Endothelial cell of umbilical vein (primary cell): ENCODE results near the gene PIM3. TPM values are rescaled to one million over a fixed set of nuclear protein-coding genes. Genes with fewer than 3 reads are reported as not detected.
A peak's percentile ranks its signal among the peaks of the same experiment; 100 is the strongest.

Experiments
- BruUV-seq: library from RNA; stranded (reverse); fragments of 400-500 nt; replicated peaks from 2 replicates; lab custom pipeline; 2021; lab: Mats Ljungman, UMichigan
- CTCF ChIA-PET: fragments of 300-600, 350-600 bp; sonication (Branson Sonifier 250); formaldehyde crosslinking; loops from one replicate; lab custom pipeline; 2021; ENCODE audit warnings: antibody characterized with exemption, inconsistent platforms; lab: Charles Lee
- POLR2A ChIA-PET: fragments of 300-600, 350-600 bp; sonication (Branson Sonifier 250); formaldehyde crosslinking; loops from one replicate; lab custom pipeline; 2021; ENCODE audit warnings: antibody characterized with exemption, inconsistent platforms; lab: Charles Lee
- DNase-seq: peaks from one replicate; pipeline ENCODE4 v3.0.0-alpha.2; 2011; ENCODE audit warnings: low read depth, low spot score
- FAIRE-seq: peaks from 2 replicates; lab custom pipeline; 2011; peaks lifted over from hg19 to GRCh38; lab: Jason Lieb, UNC
- H2AFZ ChIP-seq: 2 replicates; pipeline ENCODE4 v1.6.0; 2012; ENCODE audit warnings: low read depth, low read length, control low read depth, inconsistent platforms
- H3K27ac ChIP-seq: 2 replicates; pipeline ENCODE4 v1.5.1; 2011; ENCODE audit warnings: low read depth, mild to moderate bottlenecking, control low read depth, low read length, moderate library complexity; ENCODE audit not compliant: insufficient read depth
- H3K27me3 ChIP-seq, 2 experiments: 2 replicates each; pipeline versions ENCODE4 v1.6.0 to v1.6.1; 2011; ENCODE audit warnings: low read length in 2 of 2, mixed read lengths in 1 of 2; ENCODE audit not compliant: control insufficient read depth in 2 of 2, insufficient read depth in 2 of 2
- H3K36me3 ChIP-seq, 2 experiments: 2 replicates in 1 of 2; 3 replicates in 1 of 2; pipeline ENCODE4 v1.5.1; 2011; ENCODE audit warnings: low read length in 2 of 2, mild to moderate bottlenecking in 1 of 2, moderate library complexity in 1 of 2; ENCODE audit not compliant: control insufficient read depth in 2 of 2, insufficient read depth in 2 of 2; ENCODE audit errors: extremely low read depth in 1 of 2
- H3K4me1 ChIP-seq: 3 replicates; pipeline ENCODE4 v1.5.1; 2011; ENCODE audit warnings: mild to moderate bottlenecking, low read length; ENCODE audit not compliant: control insufficient read depth, insufficient read depth; ENCODE audit errors: extremely low read depth
- H3K4me2 ChIP-seq: 2 replicates; pipeline ENCODE4 v1.6.1; 2011; ENCODE audit warnings: low read length, control low read depth, mixed read lengths; ENCODE audit not compliant: insufficient read depth
- H3K4me3 ChIP-seq, 3 experiments: fragments of 200-600 bp in 1 of 3; sonication (generic), shearing (Covaris generic) in 1 of 3; replicated peaks in 1 of 3; 2 replicates each; pipeline ENCODE4 v1.5.1; 2011 to 2016; ENCODE audit warnings: control low read depth in 3 of 3, low read length in 3 of 3, mild to moderate bottlenecking in 2 of 3, inconsistent platforms in 1 of 3, low read depth in 1 of 3, moderate library complexity in 1 of 3; ENCODE audit not compliant: insufficient read depth in 1 of 3
- H3K79me2 ChIP-seq: 2 replicates; pipeline ENCODE4 v1.6.0; 2012; ENCODE audit warnings: low read length, inconsistent platforms; ENCODE audit not compliant: control insufficient read depth, insufficient read depth
- H3K9ac ChIP-seq: replicated peaks from 2 replicates; pipeline ENCODE3; 2011; ENCODE audit warnings: low read length, control low read depth; ENCODE audit not compliant: insufficient read depth; ENCODE audit errors: extremely low read depth
- H3K9me1 ChIP-seq: replicated peaks from 3 replicates; pipeline ENCODE4 v1.6.0; 2011; ENCODE audit warnings: mild to moderate bottlenecking, low read length; ENCODE audit not compliant: control insufficient read depth, insufficient read depth; ENCODE audit errors: extremely low read depth
- H3K9me3 ChIP-seq: replicated peaks from 2 replicates; pipeline ENCODE4 v1.5.1; 2012; ENCODE audit warnings: low read length, inconsistent platforms; ENCODE audit not compliant: control insufficient read depth, insufficient read depth
- H4K20me1 ChIP-seq: replicated peaks from 2 replicates; pipeline ENCODE3; 2011; ENCODE audit warnings: mild to moderate bottlenecking, low read length; ENCODE audit not compliant: control insufficient read depth, insufficient read depth; ENCODE audit errors: extremely low read depth
- CTCF ChIP-seq, 2 donors: IDR thresholded peaks; 1 replicate in 1 of 2; 2 replicates in 1 of 2; pipeline ENCODE4 v1.5.1; 2011; ENCODE audit warnings: low read length in 2 of 2, mild to moderate bottlenecking in 2 of 2, moderate library complexity in 2 of 2, control low read depth in 1 of 2, inconsistent platforms in 1 of 2, low read depth in 1 of 2; ENCODE audit not compliant: insufficient read depth in 1 of 2; ENCODE audit errors: extremely low read depth in 1 of 2
- EZH2 ChIP-seq: IDR thresholded peaks from 2 replicates; pipeline ENCODE4 v1.6.1; 2012; ENCODE audit warnings: borderline replicate concordance, low read depth, mild to moderate bottlenecking, moderate library complexity, low read length, inconsistent platforms; ENCODE audit not compliant: severe bottlenecking
- FOS ChIP-seq: IDR thresholded peaks from 2 replicates; pipeline ENCODE4 v1.6.1; 2011; ENCODE audit warnings: mild to moderate bottlenecking, low read length, moderate library complexity, borderline replicate concordance; ENCODE audit not compliant: insufficient read depth
- GATA2 ChIP-seq: IDR thresholded peaks from 2 replicates; pipeline ENCODE4 v1.7.0; 2011; ENCODE audit warnings: low read depth, mild to moderate bottlenecking, moderate library complexity, mixed read lengths, low read length; ENCODE audit not compliant: insufficient read length, insufficient read depth
- JUN ChIP-seq: IDR thresholded peaks from 2 replicates; pipeline ENCODE4 v1.6.1; 2011; ENCODE audit warnings: borderline replicate concordance, low read depth; ENCODE audit not compliant: insufficient read length, insufficient read depth
- MYC ChIP-seq: IDR thresholded peaks from one replicate; pipeline ENCODE4 v1.6.1; 2011; ENCODE audit warnings: mild to moderate bottlenecking, low read depth, low read length
- POLR2A ChIP-seq: IDR thresholded peaks from 2 replicates; pipeline ENCODE4 v1.6.1; 2012; ENCODE audit warnings: low read depth, mild to moderate bottlenecking, control low read depth, low read length
- POLR2AphosphoS5 ChIP-seq: IDR thresholded peaks from 2 replicates; pipeline ENCODE4 v1.6.1; 2012; ENCODE audit warnings: low read depth, mild to moderate bottlenecking, control low read depth, low read length, moderate library complexity; ENCODE audit not compliant: insufficient read depth
- dilution Hi-C: fragments of 300-500 bp; cut with MboI; formaldehyde crosslinking; loops from one replicate; pipeline ENCODE4 v1.15.0; 2019; ENCODE audit warnings: low sequenced_read_pairs; ENCODE audit not compliant: extremely low pct_ligation_motif_present
- intact Hi-C: fragments of 100-400 bp; cut with micrococcal nuclease; formaldehyde crosslinking; loops from one replicate; pipeline ENCODE4 v1.10.0; 2022
- polyA plus RNA-seq, 4 experiments: library from polyadenylated mRNA; depleted of rRNA in 3 of 4; stranded (reverse) in 3 of 4; unstranded in 1 of 4; fragments of >200 nt; gene quantifications; 2 replicates each; pipeline versions ENCODE4 v1.2.1 to v1.2.3, GENCODE V29; 2011 to 2012; ENCODE audit warnings: missing spikeins in 1 of 4
- total RNA-seq: library from RNA; stranded (reverse); gene quantifications from 2 replicates; pipeline ENCODE4 v1.2.3, GENCODE V29; 2021

Gene PIM3
- total and polyA plus RNA-seq, 2 donors (not counting 3 experiments of a cell fraction or from before 2014, with no cell fraction given): 131 to 185 TPM

- Histone ChIP-seq H3K36me3 (peaks cover 19 to 34% of the 10 kb centered on the region in 2 experiments), H3K4me1 (peaks cover 27% of the 10 kb centered on the region), H4K20me1 (no peaks in the 10 kb centered on the region), H3K79me2 (peaks cover 47% of the 10 kb centered on the region), H2AFZ (no peak overlapping the region), H3K9me3 (no peaks in the 10 kb centered on the region), H3K9me1 (no peaks in the 10 kb centered on the region), H3K9ac (peak overlapping the region; percentile 94), H3K27me3 (no peaks in the 10 kb centered on the region), H3K27ac (peak overlapping the region; percentile 92), H3K4me3 (peak overlapping the region; percentile 11 to 80 (median 64)), H3K4me2 (peak overlapping the region; percentile 64)
- POLR2A ChIA-PET: no interaction called here
- TF ChIP-seq EZH2: no peak
- TF ChIP-seq FOS: no peak
- TF ChIP-seq JUN: no peak
- TF ChIP-seq MYC: no peak
- TF ChIP-seq POLR2A: no peak
- no peak for TF ChIP-seq GATA2
- no peak for TF ChIP-seq POLR2AphosphoS5
- TF ChIP-seq CTCF (IDR thresholded peaks at IDR 0.05; ENCODE audit: extremely low read depth in 1 of 2, insufficient read depth in 1 of 2, low read depth in 1 of 2, low read length in 2 of 2): no peak
- FAIRE-seq: no peak
- intact Hi-C loops: no loop called here
- TSS peak; percentile 53 for BruUV-seq
- CTCF ChIA-PET: interaction anchor here (3.7 kb wide), 1 partner anchor 33 kb away, joined by 32 read pairs; no protein-coding TSS in a partner anchor
- dilution Hi-C loops: no loop called here
- DNase-seq: no peak
Measured at GRCh38 chr22:49963647-49964026, 3.1 kb downstream of the PIM3 start.
